Fibroblast of the aortic adventitia (primary cell): Measurements from ENCODE around the gene C2CD4C. TPM values are rescaled to one million over a fixed set of nuclear protein-coding genes. Genes with fewer than 3 reads are reported as not detected.

Experiments
- DNase-seq: peaks from one replicate; pipeline ENCODE4 v3.0.0-alpha.2; 2010; ENCODE audit warnings: low read depth
- H3K4me3 ChIP-seq: 2 replicates; pipeline ENCODE4 v1.5.1; 2011; ENCODE audit warnings: low read depth, mild to moderate bottlenecking, control low read depth, low read length, moderate library complexity
- CTCF ChIP-seq: IDR thresholded peaks from 2 replicates; pipeline ENCODE4 v1.5.1; 2011; ENCODE audit warnings: mild to moderate bottlenecking, low read length, control low read depth, inconsistent platforms; ENCODE audit not compliant: insufficient read depth
- total RNA-seq: library from RNA; depleted of rRNA; stranded (reverse); fragments of >200 nt; gene quantifications from 2 replicates; pipeline ENCODE4 v1.2.3, GENCODE V29; 2012; ENCODE audit warnings: low replicate concordance

Gene C2CD4C
- total RNA-seq, 1 donor, result not detected

GRCh38 chr19:372306-372890 is 36.5 kb downstream of the C2CD4C start:
- no peak for TF ChIP-seq CTCF
- peak; percentile 75 for DNase-seq
- no peak overlapping the region for H3K4me3 ChIP-seq

- no peak for TF ChIP-seq CTCF
- DNase-seq, result no peak
- H3K4me3 ChIP-seq, result no peak overlapping the region
Measured at GRCh38 chr19:371501-372168, 37.3 kb downstream of the C2CD4C start.

- no peak for DNase-seq
Measured at GRCh38 chr19:370641-371330, 38.2 kb downstream of the C2CD4C start.

GRCh38 chr19:369876-370275 is 39.1 kb downstream of the C2CD4C start:
- no peak for TF ChIP-seq CTCF
- DNase-seq, result no peak
- no peak overlapping the region for H3K4me3 ChIP-seq

More at GRCh38 chr19:370641-371330, 38.2 kb downstream of the C2CD4C start:
- no peak for TF ChIP-seq CTCF
- no peak overlapping the region for H3K4me3 ChIP-seq

- no peak for TF ChIP-seq CTCF
- DNase-seq, result no peak
- no peak overlapping the region for H3K4me3 ChIP-seq
Measured at GRCh38 chr19:369256-369655, 39.7 kb downstream of the C2CD4C start.

GRCh38 chr19:368630-369024 is 40.3 kb downstream of the C2CD4C start:
- no peak for TF ChIP-seq CTCF
- no peak overlapping the region for H3K4me3 ChIP-seq
- DNase-seq, result no peak
